Stimulated activated naive CD8-positive, alpha-beta T cell treated with anti-CD3 and anti-CD28 coated beads, Interleukin-15, Interleukin-2, amounts not matched to agents 100 ng/mL and 50 ng/mL, for 24 hours (primary cell): ENCODE results near the gene SPATS2.
"Not testable (repeated sequence)": the region's sequence is repeated elsewhere in the genome, so short reads cannot be mapped to it uniquely, and the experiment has no call there.

Experiments
- H3K27ac Mint-ChIP-seq: one replicate; pipeline ENCODE4 v1.8.0; 2021; ENCODE audit warnings: mild to moderate bottlenecking, mixed read lengths
- H3K27me3 Mint-ChIP-seq: one replicate; pipeline ENCODE4 v1.8.0; 2021; ENCODE audit warnings: mixed read lengths
- H3K36me3 Mint-ChIP-seq: one replicate; pipeline ENCODE4 v1.8.0; 2021; ENCODE audit warnings: low read depth, mixed read lengths
- H3K4me1 Mint-ChIP-seq: one replicate; pipeline ENCODE4 v1.8.0; 2021; ENCODE audit warnings: low read depth, mixed read lengths
- H3K4me3 Mint-ChIP-seq: one replicate; pipeline ENCODE4 v1.8.0; 2021; ENCODE audit warnings: mild to moderate bottlenecking, mixed read lengths
- H3K9me3 Mint-ChIP-seq: one replicate; pipeline ENCODE4 v1.8.0; 2021; ENCODE audit warnings: mixed read lengths

SPATS2 gene

GRCh38 chr12:49397000-49397399, 29.7 kb downstream of the SPATS2 start:
- no peaks in the 10 kb centered on the region for H3K9me3 Mint-ChIP-seq
- no peaks in the 10 kb centered on the region for H3K4me1 Mint-ChIP-seq
- no peak overlapping the region for H3K4me3 Mint-ChIP-seq
- no peaks in the 10 kb centered on the region for H3K27me3 Mint-ChIP-seq
- no peak overlapping the region for H3K27ac Mint-ChIP-seq
- H3K36me3 Mint-ChIP-seq = no peaks in the 10 kb centered on the region

DNA sequence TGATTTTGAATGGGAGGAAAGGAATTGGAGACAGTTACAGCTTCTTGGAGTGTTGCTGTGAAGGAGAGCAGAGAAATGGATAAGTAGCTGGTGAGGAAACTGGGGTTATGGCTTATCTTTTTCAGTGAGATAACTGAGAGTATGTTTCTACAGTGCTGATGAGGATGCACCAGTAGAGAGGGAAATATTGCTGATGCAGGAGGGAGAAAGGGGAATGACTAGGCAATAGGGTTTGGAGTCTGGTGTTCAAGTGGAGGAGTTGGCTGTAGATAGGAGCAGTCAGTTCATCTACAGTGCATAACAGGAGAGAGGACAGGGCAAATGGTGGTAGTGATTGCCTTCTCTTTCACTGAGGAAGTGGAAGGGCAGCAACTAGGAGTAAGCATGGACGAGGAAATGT, 33.0 kb downstream of the SPATS2 start:
- H3K4me3 Mint-ChIP-seq = no peak overlapping the region
- no peak overlapping the region for H3K27ac Mint-ChIP-seq
- no peaks in the 10 kb centered on the region for H3K9me3 Mint-ChIP-seq
- H3K36me3 Mint-ChIP-seq = no peaks in the 10 kb centered on the region
- H3K27me3 Mint-ChIP-seq = no peaks in the 10 kb centered on the region
- peaks cover 3% of the 10 kb centered on the region for H3K4me1 Mint-ChIP-seq

- H3K27me3 Mint-ChIP-seq = no peaks in the 10 kb centered on the region
These were observed 36.7 kb downstream of the SPATS2 start for GRCh38 chr12:49403971-49404450.

GRCh38 chr12:49404956-49405355, 37.7 kb downstream of the SPATS2 start:
- peaks cover 3% of the 10 kb centered on the region for H3K4me1 Mint-ChIP-seq
- H3K4me3 Mint-ChIP-seq = no peak overlapping the region
- H3K36me3 Mint-ChIP-seq = peaks cover 5% of the 10 kb centered on the region
- no peaks in the 10 kb centered on the region for H3K27me3 Mint-ChIP-seq
- no peaks in the 10 kb centered on the region for H3K9me3 Mint-ChIP-seq
- H3K27ac Mint-ChIP-seq = no peak overlapping the region

More at GRCh38 chr12:49403971-49404450, 36.7 kb downstream of the SPATS2 start:
- no peaks in the 10 kb centered on the region for H3K9me3 Mint-ChIP-seq
- no peak overlapping the region for H3K27ac Mint-ChIP-seq
- H3K4me1 Mint-ChIP-seq = peaks cover 3% of the 10 kb centered on the region
- H3K36me3 Mint-ChIP-seq = peaks cover 4% of the 10 kb centered on the region
- no peak overlapping the region for H3K4me3 Mint-ChIP-seq

GRCh38 chr12:49410818-49411217, 43.6 kb downstream of the SPATS2 start:
- Mint-ChIP-seq H3K27ac (peak overlapping the region; percentile 47), H3K36me3 (peaks cover 5% of the 10 kb centered on the region), H3K27me3 (no peaks in the 10 kb centered on the region), H3K4me3 (no peak overlapping the region), H3K9me3 (no peaks in the 10 kb centered on the region), H3K4me1 (peaks cover 9% of the 10 kb centered on the region)

- H3K9me3 Mint-ChIP-seq = no peaks in the 10 kb centered on the region
- no peak overlapping the region for H3K4me3 Mint-ChIP-seq
- H3K4me1 Mint-ChIP-seq = peaks cover 9% of the 10 kb centered on the region
- H3K36me3 Mint-ChIP-seq = peaks cover 5% of the 10 kb centered on the region
- no peaks in the 10 kb centered on the region for H3K27me3 Mint-ChIP-seq
- no peak overlapping the region for H3K27ac Mint-ChIP-seq
These were observed 45.7 kb downstream of the SPATS2 start for GRCh38 chr12:49413010-49413409.

DNA sequence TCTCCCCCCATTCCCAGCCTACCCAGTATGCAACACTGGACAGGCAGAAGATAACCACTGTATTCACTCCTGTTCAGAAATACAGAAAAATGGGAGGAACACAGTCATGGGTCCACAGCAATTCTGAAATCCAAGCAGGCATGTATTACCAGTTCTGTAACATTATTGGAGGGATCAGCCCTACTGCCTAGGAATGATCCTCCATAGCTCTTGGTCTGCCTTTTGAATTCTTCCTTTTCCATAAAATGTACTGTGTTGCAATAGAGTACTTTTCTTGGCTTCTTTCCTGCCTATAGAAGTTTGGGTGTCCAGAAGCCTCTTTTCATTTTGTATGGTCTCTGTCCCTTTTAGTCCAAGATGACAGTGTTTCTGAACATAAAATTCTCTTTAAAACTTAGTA, 46.5 kb downstream of the SPATS2 start:
- Mint-ChIP-seq H3K4me3 (no peak overlapping the region), H3K4me1 (peaks cover 9% of the 10 kb centered on the region), H3K9me3 (no peaks in the 10 kb centered on the region), H3K27ac (no peak overlapping the region), H3K36me3 (peaks cover 3% of the 10 kb centered on the region), H3K27me3 (no peaks in the 10 kb centered on the region)

- peaks cover 9% of the 10 kb centered on the region for H3K4me1 Mint-ChIP-seq
- H3K4me3 Mint-ChIP-seq = no peak overlapping the region
- H3K27me3 Mint-ChIP-seq = no peaks in the 10 kb centered on the region
- H3K27ac Mint-ChIP-seq = no peak overlapping the region
- H3K36me3 Mint-ChIP-seq = no peaks in the 10 kb centered on the region
- no peaks in the 10 kb centered on the region for H3K9me3 Mint-ChIP-seq
These were observed 47.1 kb downstream of the SPATS2 start for GRCh38 chr12:49414364-49414763.

- Mint-ChIP-seq H3K4me1 (peaks cover 7% of the 10 kb centered on the region), H3K4me3 (no peak overlapping the region), H3K36me3 (no peaks in the 10 kb centered on the region), H3K27ac (no peak overlapping the region), H3K27me3 (no peaks in the 10 kb centered on the region), H3K9me3 (no peaks in the 10 kb centered on the region)
These were observed 48.3 kb downstream of the SPATS2 start for GRCh38 chr12:49415521-49415970.

GRCh38 chr12:49416892-49417291, 49.6 kb downstream of the SPATS2 start:
- Mint-ChIP-seq H3K4me3 (no peak overlapping the region), H3K27ac (no peak overlapping the region), H3K36me3 (no peaks in the 10 kb centered on the region), H3K9me3 (no peaks in the 10 kb centered on the region), H3K4me1 (no peaks in the 10 kb centered on the region), H3K27me3 (no peaks in the 10 kb centered on the region)

DNA sequence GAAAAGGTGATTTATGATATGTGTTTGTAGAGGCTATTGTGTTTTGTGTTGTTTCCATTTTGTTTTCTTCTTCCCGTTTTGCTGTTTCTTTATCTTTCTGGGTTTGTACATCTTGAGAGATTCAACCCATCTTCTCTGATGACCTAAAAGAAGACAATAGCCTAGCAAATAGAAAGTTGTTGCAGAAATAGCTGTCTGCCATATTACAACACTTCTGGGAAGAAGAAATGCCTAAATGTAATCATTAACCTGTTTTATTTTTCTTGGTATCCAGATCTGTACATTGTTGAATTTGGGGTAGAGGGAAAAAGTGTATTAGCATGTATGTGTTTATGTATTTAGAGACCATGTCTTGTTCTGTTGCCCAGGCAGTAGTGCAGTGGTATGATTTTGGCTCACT, 50.3 kb downstream of the SPATS2 start:
- H3K36me3 Mint-ChIP-seq = no peaks in the 10 kb centered on the region
- H3K9me3 Mint-ChIP-seq = no peaks in the 10 kb centered on the region
- no peak overlapping the region for H3K4me3 Mint-ChIP-seq
- H3K4me1 Mint-ChIP-seq = peaks cover 5% of the 10 kb centered on the region
- H3K27me3 Mint-ChIP-seq = no peaks in the 10 kb centered on the region
- H3K27ac Mint-ChIP-seq = no peak overlapping the region

GRCh38 chr12:49420556-49420955, 53.3 kb downstream of the SPATS2 start:
- H3K9me3 Mint-ChIP-seq = no peaks in the 10 kb centered on the region
- no peaks in the 10 kb centered on the region for H3K36me3 Mint-ChIP-seq
- no peaks in the 10 kb centered on the region for H3K27me3 Mint-ChIP-seq
- H3K4me3 Mint-ChIP-seq = no peak overlapping the region
- H3K4me1 Mint-ChIP-seq = peaks cover 5% of the 10 kb centered on the region
- H3K27ac Mint-ChIP-seq = no peak overlapping the region

- H3K27ac Mint-ChIP-seq = no peak overlapping the region
- H3K4me3 Mint-ChIP-seq = no peak overlapping the region
- H3K27me3 Mint-ChIP-seq = no peaks in the 10 kb centered on the region
- H3K36me3 Mint-ChIP-seq = peaks cover 7% of the 10 kb centered on the region
- peaks cover 5% of the 10 kb centered on the region for H3K4me1 Mint-ChIP-seq
- H3K9me3 Mint-ChIP-seq = no peaks in the 10 kb centered on the region
These were observed 54.9 kb downstream of the SPATS2 start for GRCh38 chr12:49422114-49422513.

DNA sequence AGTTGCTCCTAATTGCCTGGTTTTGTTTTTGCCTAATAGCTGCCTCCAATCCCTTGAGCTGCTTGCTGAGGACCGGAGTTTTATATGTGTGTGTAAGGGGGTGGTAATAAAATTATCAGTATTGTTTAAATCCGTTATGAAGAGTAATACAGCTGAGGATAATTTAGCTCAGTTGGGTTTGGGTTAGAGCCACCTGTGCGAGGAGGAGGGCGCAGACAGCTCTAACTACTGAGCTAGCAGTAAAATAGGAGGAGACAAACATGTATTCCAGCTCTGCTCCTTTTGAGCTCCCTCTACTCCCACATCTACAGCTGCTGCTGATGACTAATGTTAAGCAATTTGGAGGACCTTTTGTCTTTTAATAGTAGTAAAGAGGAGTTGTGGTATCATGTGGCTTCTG, 61.5 kb downstream of the SPATS2 start:
- H3K4me3 Mint-ChIP-seq = no peak overlapping the region
- no peaks in the 10 kb centered on the region for H3K9me3 Mint-ChIP-seq
- peaks cover 5% of the 10 kb centered on the region for H3K4me1 Mint-ChIP-seq
- H3K27me3 Mint-ChIP-seq = no peaks in the 10 kb centered on the region
- no peak overlapping the region for H3K27ac Mint-ChIP-seq
- H3K36me3 Mint-ChIP-seq = peaks cover 7% of the 10 kb centered on the region

GRCh38 chr12:49432616-49433015, 65.4 kb downstream of the SPATS2 start:
- no peak overlapping the region for H3K27ac Mint-ChIP-seq

DNA sequence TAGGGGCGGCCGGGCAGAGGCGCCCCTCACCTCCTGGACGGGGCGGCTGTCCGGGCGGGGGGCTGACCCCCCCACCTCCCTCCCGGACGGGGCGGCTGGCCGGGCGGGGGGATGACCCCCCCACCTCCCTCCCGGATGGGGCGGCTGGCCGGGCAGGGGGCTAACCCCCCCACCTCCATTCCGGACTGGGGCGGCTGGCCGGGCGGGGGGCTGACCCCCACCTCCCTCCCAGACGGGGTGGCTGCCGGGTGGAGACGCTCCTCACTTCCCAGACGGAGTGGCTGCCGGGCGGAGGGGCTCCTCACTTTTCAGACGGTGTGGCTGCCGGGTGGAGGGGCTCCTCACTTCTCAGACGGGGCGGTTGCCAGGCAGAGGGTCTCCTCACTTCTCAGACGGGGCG, 69.5 kb downstream of the SPATS2 start:
- H3K27ac Mint-ChIP-seq, H3K9me3 Mint-ChIP-seq, H3K4me3 Mint-ChIP-seq, H3K36me3 Mint-ChIP-seq, H3K27me3 Mint-ChIP-seq, H3K4me1 Mint-ChIP-seq: not testable (repeated sequence)

More at GRCh38 chr12:49432616-49433015, 65.4 kb downstream of the SPATS2 start:
- H3K4me3 Mint-ChIP-seq = no peak overlapping the region
- H3K27me3 Mint-ChIP-seq = no peaks in the 10 kb centered on the region
- no peaks in the 10 kb centered on the region for H3K9me3 Mint-ChIP-seq
- H3K4me1 Mint-ChIP-seq = peaks cover 5% of the 10 kb centered on the region
- no peaks in the 10 kb centered on the region for H3K36me3 Mint-ChIP-seq
